ENCODE measurements around the gene NFATC2.
A peak's percentile ranks its signal among the peaks of the same experiment; 100 is the strongest.

The NFATC2 gene

GRCh38 chr20:51381557-51381956 is 161.0 kb downstream of the NFATC2 start:
- no peaks in the 10 kb centered on the region for H3K9me3 ChIP-seq
- no peak overlapping the region for H3K9ac ChIP-seq
- no peak overlapping the region for H3K4me2 ChIP-seq
- H3K27me3 ChIP-seq = no peaks in the 10 kb centered on the region
- no peak overlapping the region for H3K4me3 ChIP-seq
- TF ChIP-seq Cebpa-rat (IDR thresholded peaks at IDR 0.05) = no peak
- no peaks in the 10 kb centered on the region for H4K20me1 ChIP-seq
- no peaks in the 10 kb centered on the region for H3K36me3 ChIP-seq
- no peak overlapping the region for H3K27ac ChIP-seq
- H3K4me1 ChIP-seq = peaks cover 43% of the 10 kb centered on the region

GRCh38 chr20:51380401-51381385 is 161.8 kb downstream of the NFATC2 start:
- Histone ChIP-seq H4K20me1 (no peaks in the 10 kb centered on the region), H3K27ac (0 out of 2 replicates have a peak overlapping the region, but pooled peaks have one; percentile 23), H3K27me3 (no peaks in the 10 kb centered on the region), H3K36me3 (no peaks in the 10 kb centered on the region), H3K4me1 (peaks cover 48% of the 10 kb centered on the region), H3K9me3 (no peaks in the 10 kb centered on the region), H3K4me2 (peak overlapping the region; percentile 66), H3K4me3 (no peak overlapping the region), H3K9ac (no peak overlapping the region)
- TF ChIP-seq Cebpa-rat (IDR thresholded peaks at IDR 0.05) = no peak

GRCh38 chr20:51379601-51380341 is 162.7 kb downstream of the NFATC2 start:
- no peaks in the 10 kb centered on the region for H3K9me3 ChIP-seq
- no peak overlapping the region for H3K9ac ChIP-seq
- peak overlapping the region; percentile 26; the same call in 1 of the 2 replicates for H3K27ac ChIP-seq
- no peak overlapping the region for H3K4me3 ChIP-seq
- H3K4me1 ChIP-seq = peaks cover 51% of the 10 kb centered on the region
- no peak for TF ChIP-seq Cebpa-rat (IDR thresholded peaks at IDR 0.05)
- H3K36me3 ChIP-seq = no peaks in the 10 kb centered on the region
- no peaks in the 10 kb centered on the region for H4K20me1 ChIP-seq
- H3K4me2 ChIP-seq = peak overlapping the region; percentile 66
- H3K27me3 ChIP-seq = no peaks in the 10 kb centered on the region

- no peak for TF ChIP-seq Cebpa-rat (IDR thresholded peaks at IDR 0.05)
These were observed 164.2 kb downstream of the NFATC2 start for GRCh38 chr20:51378171-51378928.

GRCh38 chr20:51377132-51377531 is 165.4 kb downstream of the NFATC2 start:
- Histone ChIP-seq H3K27me3 (no peaks in the 10 kb centered on the region), H3K9me3 (no peaks in the 10 kb centered on the region), H3K27ac (no peak overlapping the region), H3K36me3 (no peaks in the 10 kb centered on the region), H3K4me3 (no peak overlapping the region), H4K20me1 (no peaks in the 10 kb centered on the region), H3K9ac (no peak overlapping the region), H3K4me2 (no peak overlapping the region), H3K4me1 (peaks cover 42% of the 10 kb centered on the region)
- no peak for TF ChIP-seq Cebpa-rat (IDR thresholded peaks at IDR 0.05)

More at GRCh38 chr20:51378171-51378928, 164.2 kb downstream of the NFATC2 start:
- peaks cover 49% of the 10 kb centered on the region for H3K4me1 ChIP-seq
- H3K27me3 ChIP-seq = no peaks in the 10 kb centered on the region
- no peaks in the 10 kb centered on the region for H3K9me3 ChIP-seq
- no peaks in the 10 kb centered on the region for H3K36me3 ChIP-seq
- 0 out of 2 replicates have a peak overlapping the region, but pooled peaks have one; percentile 6 for H3K27ac ChIP-seq
- no peak overlapping the region for H3K9ac ChIP-seq
- H4K20me1 ChIP-seq = no peaks in the 10 kb centered on the region
- 0 out of 2 replicates have a peak overlapping the region, but pooled peaks have one; percentile 22 for H3K4me2 ChIP-seq
- H3K4me3 ChIP-seq = no peak overlapping the region

- no peak overlapping the region for H3K4me3 ChIP-seq
- H4K20me1 ChIP-seq = no peaks in the 10 kb centered on the region
- no peaks in the 10 kb centered on the region for H3K36me3 ChIP-seq
- H3K9me3 ChIP-seq = no peaks in the 10 kb centered on the region
- no peaks in the 10 kb centered on the region for H3K27me3 ChIP-seq
- no peak overlapping the region for H3K9ac ChIP-seq
- H3K4me2 ChIP-seq = peak overlapping the region; percentile 25; the same call in 1 of the 2 replicates
- no peak overlapping the region for H3K27ac ChIP-seq
- TF ChIP-seq Cebpa-rat (IDR thresholded peaks at IDR 0.05) = no peak
- peaks cover 39% of the 10 kb centered on the region for H3K4me1 ChIP-seq
These were observed 166.4 kb downstream of the NFATC2 start for GRCh38 chr20:51376111-51376510.

GRCh38 chr20:51375561-51375960 is 167.0 kb downstream of the NFATC2 start:
- TF ChIP-seq Cebpa-rat (IDR thresholded peaks at IDR 0.05) = no peak
- peak overlapping the region; percentile 25; the same call in 1 of the 2 replicates for H3K4me2 ChIP-seq
- peaks cover 33% of the 10 kb centered on the region for H3K4me1 ChIP-seq
- H3K36me3 ChIP-seq = no peaks in the 10 kb centered on the region
- no peak overlapping the region for H3K9ac ChIP-seq
- H3K9me3 ChIP-seq = no peaks in the 10 kb centered on the region
- H3K27me3 ChIP-seq = no peaks in the 10 kb centered on the region
- H3K4me3 ChIP-seq = no peak overlapping the region
- H3K27ac ChIP-seq = no peak overlapping the region
- no peaks in the 10 kb centered on the region for H4K20me1 ChIP-seq

- no peak overlapping the region for H3K9ac ChIP-seq
- H3K4me2 ChIP-seq = no peak overlapping the region
- H3K4me3 ChIP-seq = no peak overlapping the region
- no peaks in the 10 kb centered on the region for H3K27me3 ChIP-seq
- TF ChIP-seq Cebpa-rat (IDR thresholded peaks at IDR 0.05) = no peak
- H4K20me1 ChIP-seq = no peaks in the 10 kb centered on the region
- H3K9me3 ChIP-seq = no peaks in the 10 kb centered on the region
- no peaks in the 10 kb centered on the region for H3K36me3 ChIP-seq
- no peak overlapping the region for H3K27ac ChIP-seq
- H3K4me1 ChIP-seq = peaks cover 27% of the 10 kb centered on the region
These were observed 167.6 kb downstream of the NFATC2 start for GRCh38 chr20:51374961-51375360.

- Histone ChIP-seq H3K9ac (no peak overlapping the region), H3K4me1 (peaks cover 22% of the 10 kb centered on the region), H3K36me3 (no peaks in the 10 kb centered on the region), H4K20me1 (no peaks in the 10 kb centered on the region), H3K9me3 (no peaks in the 10 kb centered on the region), H3K4me3 (no peak overlapping the region), H3K27ac (no peak overlapping the region), H3K4me2 (no peak overlapping the region), H3K27me3 (no peaks in the 10 kb centered on the region)
- TF ChIP-seq Cebpa-rat (IDR thresholded peaks at IDR 0.05) = no peak
These were observed 168.1 kb downstream of the NFATC2 start for GRCh38 chr20:51374456-51374830.

Data from BLaER1 (cell line).